Astrocyte of the cerebellum (primary cell): ENCODE measurements around the gene NEUROG1.

Experiments
- DNase-seq: peaks from one replicate; pipeline ENCODE4 v3.0.0-alpha.2; 2011; ENCODE audit warnings: low read depth
- H3K4me3 ChIP-seq: 2 replicates; pipeline ENCODE4 v1.5.1; 2011; ENCODE audit warnings: mild to moderate bottlenecking, low read depth, low read length, moderate library complexity
- in situ Hi-C: cut with HindIII; loops from 2 replicates; pipeline ENCODE4 v1.10.0; 2017; ENCODE audit warnings: low sequenced_read_pairs
- TF ChIP-seq, protein P1 (sequence below): IDR thresholded peaks from 2 replicates; pipeline ENCODE4 v1.5.1; 2012; ENCODE audit warnings: low read length, low read depth, moderate library complexity, mild to moderate bottlenecking; ENCODE audit errors: missing control alignments

The NEUROG1 gene

DNA sequence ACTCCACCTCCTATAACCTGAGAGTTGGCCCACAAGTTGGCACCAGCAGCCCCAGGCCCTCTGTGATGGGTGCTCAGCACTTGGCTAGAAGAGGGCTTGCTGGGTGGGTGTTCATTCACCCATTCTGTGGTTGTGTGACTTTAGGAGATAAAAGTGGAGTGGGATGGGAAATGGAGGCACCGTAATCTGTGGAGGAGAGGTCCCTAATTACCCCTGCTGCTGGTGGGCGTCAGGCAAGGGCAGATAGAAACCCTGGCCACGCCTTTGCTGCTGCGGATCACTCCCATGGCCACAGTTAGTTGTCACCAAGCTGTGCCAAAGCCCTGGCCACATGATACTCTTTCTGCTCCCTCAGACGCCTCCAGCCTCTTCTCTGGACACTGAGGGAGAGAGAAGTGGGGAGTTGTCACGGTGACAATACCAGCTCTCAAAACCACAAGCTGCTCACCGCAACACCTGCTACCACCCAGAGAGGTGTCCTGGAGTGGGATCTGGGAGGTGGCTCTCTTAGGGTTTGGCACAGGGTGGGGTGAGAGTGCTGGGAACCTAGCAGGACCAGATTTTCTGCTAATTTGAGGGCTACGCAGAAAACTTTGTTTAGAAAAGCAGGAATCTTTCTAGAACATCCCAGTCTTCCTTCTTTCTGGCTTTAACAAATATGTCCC is 12.0 kb upstream of the NEUROG1 start:
- no peak overlapping the region for H3K4me3 ChIP-seq
- TF ChIP-seq, protein P1, sequence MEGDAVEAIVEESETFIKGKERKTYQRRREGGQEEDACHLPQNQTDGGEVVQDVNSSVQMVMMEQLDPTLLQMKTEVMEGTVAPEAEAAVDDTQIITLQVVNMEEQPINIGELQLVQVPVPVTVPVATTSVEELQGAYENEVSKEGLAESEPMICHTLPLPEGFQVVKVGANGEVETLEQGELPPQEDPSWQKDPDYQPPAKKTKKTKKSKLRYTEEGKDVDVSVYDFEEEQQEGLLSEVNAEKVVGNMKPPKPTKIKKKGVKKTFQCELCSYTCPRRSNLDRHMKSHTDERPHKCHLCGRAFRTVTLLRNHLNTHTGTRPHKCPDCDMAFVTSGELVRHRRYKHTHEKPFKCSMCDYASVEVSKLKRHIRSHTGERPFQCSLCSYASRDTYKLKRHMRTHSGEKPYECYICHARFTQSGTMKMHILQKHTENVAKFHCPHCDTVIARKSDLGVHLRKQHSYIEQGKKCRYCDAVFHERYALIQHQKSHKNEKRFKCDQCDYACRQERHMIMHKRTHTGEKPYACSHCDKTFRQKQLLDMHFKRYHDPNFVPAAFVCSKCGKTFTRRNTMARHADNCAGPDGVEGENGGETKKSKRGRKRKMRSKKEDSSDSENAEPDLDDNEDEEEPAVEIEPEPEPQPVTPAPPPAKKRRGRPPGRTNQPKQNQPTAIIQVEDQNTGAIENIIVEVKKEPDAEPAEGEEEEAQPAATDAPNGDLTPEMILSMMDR = no peak
- in situ Hi-C loops = no loop called here

DNA sequence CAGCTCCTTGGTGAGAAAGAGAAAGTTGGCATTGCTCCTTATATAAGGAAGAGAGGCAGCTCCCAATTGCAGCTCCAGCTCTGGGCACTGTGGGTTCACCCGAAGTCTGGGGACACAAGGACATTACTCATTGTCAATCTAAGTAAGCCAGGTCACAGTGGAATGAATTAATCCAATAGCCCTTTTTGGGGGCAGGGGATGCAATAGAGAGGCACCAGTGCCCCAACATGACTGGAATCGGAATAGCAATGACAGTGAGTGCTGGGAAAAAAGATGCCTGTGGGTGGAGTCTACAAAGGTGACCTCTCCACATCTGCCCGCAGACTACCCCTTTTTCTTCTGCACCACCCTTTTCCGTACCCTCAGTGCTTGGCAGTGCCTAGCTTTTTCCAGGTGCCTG is 11.1 kb upstream of the NEUROG1 start:
- in situ Hi-C loops = no loop called here
- no peak for DNase-seq
- TF ChIP-seq, protein P1 = no peak
- no peak overlapping the region for H3K4me3 ChIP-seq

More for the DNA sequence above, 12.0 kb upstream of the NEUROG1 start:
- DNase-seq = no peak

DNA sequence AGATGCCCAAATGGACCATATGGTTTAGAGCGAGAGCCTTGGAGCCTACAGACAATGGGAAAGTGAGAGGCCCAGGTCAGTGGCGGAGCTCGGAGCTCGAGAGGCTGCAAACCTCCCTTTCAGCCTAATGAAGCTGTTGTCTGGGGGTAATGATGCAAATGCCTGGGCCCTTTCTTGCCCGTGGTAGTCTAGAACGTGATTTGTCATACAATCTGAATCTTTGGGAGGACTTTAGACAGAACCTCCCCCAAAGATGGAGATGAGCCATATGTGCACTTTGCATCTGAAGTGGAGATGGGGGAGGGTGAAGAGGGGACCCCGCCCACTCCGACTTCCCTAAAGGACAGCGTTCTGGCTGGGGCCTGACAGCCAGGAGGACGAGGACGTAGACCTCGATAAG is 10.3 kb upstream of the NEUROG1 start:
- DNase-seq = no peak
- in situ Hi-C loops = no loop called here
- TF ChIP-seq, protein P1 = no peak

DNA sequence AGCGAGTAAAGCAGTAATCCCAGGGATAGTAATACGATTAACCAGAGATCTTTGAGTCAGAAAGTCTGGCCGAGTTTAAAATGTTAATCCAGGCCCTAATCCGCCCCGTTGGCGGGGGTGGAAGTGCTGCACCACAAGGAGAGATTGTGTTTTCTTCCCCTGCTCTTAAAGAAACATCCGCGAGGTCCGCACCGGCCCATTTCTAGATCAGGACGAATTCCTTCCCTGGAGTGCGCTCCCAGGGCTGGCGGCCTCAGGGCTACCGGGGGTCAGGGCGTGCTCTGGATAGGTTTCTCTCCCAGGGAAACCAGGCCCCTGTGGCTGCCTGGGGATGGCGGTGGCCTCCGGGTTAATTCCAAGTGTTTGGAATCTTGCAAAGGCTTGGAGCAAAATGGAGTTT is 9.3 kb upstream of the NEUROG1 start:
- no peak for DNase-seq
- TF ChIP-seq, protein P1 = no peak
- no peak overlapping the region for H3K4me3 ChIP-seq
- in situ Hi-C loops = no loop called here

More for the DNA sequence above, 10.3 kb upstream of the NEUROG1 start:
- H3K4me3 ChIP-seq = no peak overlapping the region

DNA sequence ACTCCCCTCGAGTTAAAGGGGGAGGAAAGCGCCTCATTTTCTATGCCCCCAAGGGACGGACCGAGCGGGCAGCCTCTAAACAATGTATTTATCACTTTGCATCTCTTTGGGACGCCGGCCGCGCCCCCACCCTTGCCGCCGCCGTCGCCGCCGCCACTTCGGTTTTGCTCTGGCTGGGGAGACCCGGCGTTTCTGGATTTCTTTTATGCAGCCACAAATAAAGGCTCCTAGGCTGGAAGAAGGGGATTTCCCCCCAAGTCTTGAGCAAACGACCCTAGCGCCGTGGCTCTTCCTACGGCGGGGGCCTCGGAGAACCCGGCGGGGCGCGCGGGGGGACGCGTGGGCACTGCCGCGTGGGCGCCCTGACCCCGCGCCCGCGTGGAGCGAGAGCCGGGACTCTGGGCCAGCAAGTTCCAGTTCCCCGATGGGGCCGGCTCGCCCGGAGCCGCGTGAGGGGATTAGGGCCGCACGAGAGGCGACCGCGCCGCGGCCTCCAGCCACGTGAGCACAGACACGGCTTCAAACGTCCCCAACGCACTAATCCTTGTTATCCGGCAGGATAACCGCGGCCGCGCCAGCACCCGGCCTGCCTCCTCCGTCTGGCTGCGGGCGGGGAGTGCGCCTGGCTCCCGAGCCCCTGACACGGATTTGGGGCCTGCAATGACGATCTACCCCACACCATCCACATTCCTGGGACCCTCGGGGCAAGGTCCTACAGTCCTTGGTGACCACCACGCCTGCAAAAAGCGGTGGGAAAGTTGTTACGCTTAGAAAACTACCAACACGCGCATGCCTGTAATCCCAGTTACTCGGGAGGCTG is 7.9 kb upstream of the NEUROG1 start:
- in situ Hi-C loops = no loop called here
- TF ChIP-seq, protein P1 = no peak
- DNase-seq = no peak
- peak overlapping the region; percentile 10 for H3K4me3 ChIP-seq

DNA sequence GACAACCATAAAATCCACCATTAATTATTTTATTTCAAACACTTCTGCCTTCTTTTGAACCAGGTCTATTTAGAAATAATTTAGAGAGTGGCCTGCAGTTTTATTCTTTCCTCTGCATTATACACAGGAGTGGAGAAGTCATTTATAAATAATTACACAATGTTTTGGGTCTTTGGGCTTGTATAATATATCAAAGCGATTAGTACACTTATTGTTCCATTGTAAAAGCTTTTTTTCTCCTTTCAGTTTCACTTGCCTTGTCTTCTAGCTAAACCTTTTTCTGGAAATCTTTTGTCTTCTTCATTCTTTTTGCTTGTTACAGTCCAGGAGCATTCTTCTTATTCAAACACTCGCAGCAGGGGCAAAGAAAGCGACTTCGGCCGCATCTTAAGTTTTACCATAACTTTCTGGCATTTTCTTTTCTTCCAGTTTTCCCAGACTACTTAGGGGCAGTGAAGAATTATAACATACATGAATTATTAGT is 7.3 kb upstream of the NEUROG1 start:
- TF ChIP-seq, protein P1 = no peak
- H3K4me3 ChIP-seq = peak overlapping the region; percentile 10
- no peak for DNase-seq
- in situ Hi-C loops = no loop called here
